Panc1 (cell line): ENCODE data around the gene MYO1E. TPM values are rescaled to one million over a fixed set of nuclear protein-coding genes. Genes with fewer than 3 reads are reported as not detected.
"Not testable (repeated sequence)": the region's sequence is repeated elsewhere in the genome, so short reads cannot be mapped to it uniquely, and the experiment has no call there.

Source experiments
- ATAC-seq: fragments of 200-7000 bp; cut with Tn5 transposase; 2 replicates; pipeline ENCODE4 v1.9.1; 2020; ENCODE audit warnings: mild to moderate bottlenecking, moderate library complexity
- BruUV-seq: library from RNA; stranded (reverse); fragments of 400-500 nt; replicated peaks from 2 replicates; lab custom pipeline; 2021; lab: Mats Ljungman, UMichigan
- CTCF ChIA-PET: fragments of 300-600 bp; sonication (Branson Sonifier 250); formaldehyde crosslinking; loops from one replicate; lab custom pipeline; 2022; ENCODE audit warnings: antibody characterized with exemption; lab: Charles Lee
- POLR2A ChIA-PET: fragments of 300-600 bp; sonication (Branson Sonifier 250); formaldehyde crosslinking; loops from one replicate; lab custom pipeline; 2022; ENCODE audit warnings: antibody characterized with exemption; lab: Charles Lee
- DNase-seq: peaks from one replicate; pipeline ENCODE4 v3.0.0-alpha.2; 2010; ENCODE audit warnings: low read depth, low spot score
- H3K27ac ChIP-seq: 2 replicates; pipeline ENCODE4 v1.5.1; 2011; ENCODE audit warnings: mild to moderate bottlenecking, low read length, inconsistent platforms
- H3K27me3 ChIP-seq: fragments of 200-500 bp; sonication (Bioruptor generic); 2 replicates; pipeline ENCODE4 v1.6.0; 2014; ENCODE audit warnings: low read length, inconsistent platforms; ENCODE audit not compliant: control insufficient read depth, insufficient read depth
- H3K36me3 ChIP-seq: fragments of 200-500 bp; sonication (Bioruptor generic); 2 replicates; pipeline ENCODE4 v1.5.1; 2014; ENCODE audit warnings: inconsistent platforms, mild to moderate bottlenecking, low read length, moderate library complexity; ENCODE audit not compliant: control insufficient read depth, insufficient read depth
- H3K4me1 ChIP-seq: 2 replicates; pipeline ENCODE4 v1.5.1; 2011; ENCODE audit warnings: inconsistent platforms, mild to moderate bottlenecking, low read length, moderate library complexity; ENCODE audit not compliant: control insufficient read depth, insufficient read depth
- H3K4me3 ChIP-seq, 2 experiments: 2 replicates each; pipeline ENCODE4 v1.5.1; 2011 to 2012; ENCODE audit warnings: low read depth in 2 of 2, low read length in 2 of 2, mild to moderate bottlenecking in 2 of 2, inconsistent platforms in 1 of 2, moderate library complexity in 1 of 2
- H3K9me3 ChIP-seq: fragments of 200-500 bp; sonication (Bioruptor generic); 2 replicates; pipeline ENCODE4 v1.5.1; 2014; ENCODE audit warnings: low read depth, mild to moderate bottlenecking, inconsistent platforms, low read length, moderate library complexity; ENCODE audit not compliant: control insufficient read depth, insufficient read depth
- CTCF ChIP-seq: fragments of 450-650 bp; IDR thresholded peaks from 2 replicates; pipeline ENCODE4 v1.5.1; 2017; ENCODE audit warnings: mild to moderate bottlenecking
- POLR2AphosphoS5 ChIP-seq: IDR thresholded peaks from 2 replicates; pipeline ENCODE4 v1.6.1; 2012; ENCODE audit warnings: mild to moderate bottlenecking, low read depth, low read length, moderate library complexity
- SIN3A ChIP-seq: IDR thresholded peaks from 2 replicates; pipeline ENCODE4 v1.6.1; 2012; ENCODE audit warnings: low read depth, mild to moderate bottlenecking, low read length, moderate library complexity, borderline replicate concordance; ENCODE audit not compliant: insufficient read depth
- TCF7L2 ChIP-seq: IDR thresholded peaks from 2 replicates; pipeline ENCODE4 v1.6.1; 2011; ENCODE audit warnings: mild to moderate bottlenecking, low read depth, low read length, inconsistent platforms
- in situ Hi-C: cut with HindIII; loops from 2 replicates; pipeline ENCODE4 v1.10.0; 2016; ENCODE audit warnings: low sequenced_read_pairs, low pct_unique_long_range_greater_than_20kb
- intact Hi-C: fragments of 100-400 bp; cut with micrococcal nuclease; formaldehyde crosslinking; loops from one replicate; pipeline ENCODE4 v1.10.0; 2022; ENCODE audit not compliant: unreplicated experiment
- total RNA-seq: library from RNA; stranded (reverse); gene quantifications from one replicate; pipeline ENCODE4 v1.2.1, GENCODE V29; 2021; ENCODE audit not compliant: unreplicated experiment
- TF ChIP-seq, protein P1 (sequence below), 2 experiments: IDR thresholded peaks; 2 replicates each; pipeline ENCODE4 v1.6.1; 2011 to 2012; ENCODE audit warnings: low read depth in 2 of 2, control low read depth in 1 of 2, low read length in 1 of 2, mild to moderate bottlenecking in 1 of 2, moderate library complexity in 1 of 2; ENCODE audit not compliant: insufficient read depth in 1 of 2

MYO1E gene
- total RNA-seq, 1 experiment from 2014 or later = 161 TPM

DNA sequence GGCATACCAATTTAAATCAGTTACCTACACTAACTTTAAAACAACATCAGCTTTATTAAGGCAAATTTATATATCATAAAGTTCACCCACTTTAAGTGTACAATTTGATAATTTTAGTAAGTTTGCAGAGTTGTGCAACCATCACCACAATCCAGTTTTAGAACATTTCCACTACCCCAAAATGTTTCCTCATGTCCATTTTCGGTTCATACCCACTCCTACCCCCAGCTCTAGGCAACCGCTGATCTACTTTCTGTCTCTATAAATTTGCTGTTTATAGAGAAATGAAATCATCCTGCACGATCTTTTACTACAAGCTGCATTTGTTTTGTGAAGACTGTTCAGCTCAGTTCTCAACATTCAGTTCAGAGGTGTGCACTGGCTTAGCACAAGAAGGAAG, 33.8 kb upstream of the MYO1E start:
- Histone ChIP-seq H3K27ac (no peak overlapping the region), H3K9me3 (no peaks in the 10 kb centered on the region), H3K4me1 (no peaks in the 10 kb centered on the region), H3K4me3 (no peak overlapping the region), H3K36me3 (no peaks in the 10 kb centered on the region), H3K27me3 (no peaks in the 10 kb centered on the region)
- DNase-seq = no peak
- ChIA-PET POLR2A (interaction anchor here (0.5 kb wide), 1 partner anchor 15 kb away, joined by 5 read pairs; no protein-coding TSS in a partner anchor), CTCF (no interaction called here)
- ATAC-seq = no peak
- intact Hi-C loops = no loop called here
- in situ Hi-C loops = no loop called here
- TF ChIP-seq CTCF (no peak), SIN3A (no peak)
- BruUV-seq = no TSS peak

- Histone ChIP-seq H3K4me1 (no peaks in the 10 kb centered on the region), H3K9me3 (no peaks in the 10 kb centered on the region), H3K27ac (no peak overlapping the region), H3K27me3 (no peaks in the 10 kb centered on the region), H3K4me3 (no peak overlapping the region), H3K36me3 (no peaks in the 10 kb centered on the region)
- BruUV-seq = no TSS peak
- DNase-seq (no peak), ATAC-seq (no peak)
- in situ Hi-C loops (no loop called here), intact Hi-C loops (no loop called here)
- ChIA-PET POLR2A (no interaction called here), CTCF (no interaction called here)
- TF ChIP-seq TCF7L2 (no peak), POLR2AphosphoS5 (no peak)
Observed at GRCh38 chr15:59405079-59405478, 32.4 kb upstream of the MYO1E start.

- DNase-seq = no peak
- BruUV-seq = no TSS peak
- ChIA-PET CTCF (no interaction called here), POLR2A (no interaction called here)
- TF ChIP-seq CTCF (no peak), SIN3A (no peak), TCF7L2 (no peak)
- TF ChIP-seq, protein P1, sequence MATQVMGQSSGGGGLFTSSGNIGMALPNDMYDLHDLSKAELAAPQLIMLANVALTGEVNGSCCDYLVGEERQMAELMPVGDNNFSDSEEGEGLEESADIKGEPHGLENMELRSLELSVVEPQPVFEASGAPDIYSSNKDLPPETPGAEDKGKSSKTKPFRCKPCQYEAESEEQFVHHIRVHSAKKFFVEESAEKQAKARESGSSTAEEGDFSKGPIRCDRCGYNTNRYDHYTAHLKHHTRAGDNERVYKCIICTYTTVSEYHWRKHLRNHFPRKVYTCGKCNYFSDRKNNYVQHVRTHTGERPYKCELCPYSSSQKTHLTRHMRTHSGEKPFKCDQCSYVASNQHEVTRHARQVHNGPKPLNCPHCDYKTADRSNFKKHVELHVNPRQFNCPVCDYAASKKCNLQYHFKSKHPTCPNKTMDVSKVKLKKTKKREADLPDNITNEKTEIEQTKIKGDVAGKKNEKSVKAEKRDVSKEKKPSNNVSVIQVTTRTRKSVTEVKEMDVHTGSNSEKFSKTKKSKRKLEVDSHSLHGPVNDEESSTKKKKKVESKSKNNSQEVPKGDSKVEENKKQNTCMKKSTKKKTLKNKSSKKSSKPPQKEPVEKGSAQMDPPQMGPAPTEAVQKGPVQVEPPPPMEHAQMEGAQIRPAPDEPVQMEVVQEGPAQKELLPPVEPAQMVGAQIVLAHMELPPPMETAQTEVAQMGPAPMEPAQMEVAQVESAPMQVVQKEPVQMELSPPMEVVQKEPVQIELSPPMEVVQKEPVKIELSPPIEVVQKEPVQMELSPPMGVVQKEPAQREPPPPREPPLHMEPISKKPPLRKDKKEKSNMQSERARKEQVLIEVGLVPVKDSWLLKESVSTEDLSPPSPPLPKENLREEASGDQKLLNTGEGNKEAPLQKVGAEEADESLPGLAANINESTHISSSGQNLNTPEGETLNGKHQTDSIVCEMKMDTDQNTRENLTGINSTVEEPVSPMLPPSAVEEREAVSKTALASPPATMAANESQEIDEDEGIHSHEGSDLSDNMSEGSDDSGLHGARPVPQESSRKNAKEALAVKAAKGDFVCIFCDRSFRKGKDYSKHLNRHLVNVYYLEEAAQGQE (IDR thresholded peaks at IDR 0.05; ENCODE audit: insufficient read depth in 1 of 2, low read depth in 2 of 2, low read length in 1 of 2) = no peak
- no peaks in the 10 kb centered on the region for H3K4me1 ChIP-seq
- no peaks in the 10 kb centered on the region for H3K27me3 ChIP-seq
- H3K36me3 ChIP-seq = no peaks in the 10 kb centered on the region
- in situ Hi-C loops = no loop called here
- H3K9me3 ChIP-seq = no peaks in the 10 kb centered on the region
- intact Hi-C loops = no loop called here
- no peak for ATAC-seq
- no peak overlapping the region for H3K4me3 ChIP-seq
- H3K27ac ChIP-seq = no peak overlapping the region
Observed at GRCh38 chr15:59401824-59402569, 29.3 kb upstream of the MYO1E start.

DNA sequence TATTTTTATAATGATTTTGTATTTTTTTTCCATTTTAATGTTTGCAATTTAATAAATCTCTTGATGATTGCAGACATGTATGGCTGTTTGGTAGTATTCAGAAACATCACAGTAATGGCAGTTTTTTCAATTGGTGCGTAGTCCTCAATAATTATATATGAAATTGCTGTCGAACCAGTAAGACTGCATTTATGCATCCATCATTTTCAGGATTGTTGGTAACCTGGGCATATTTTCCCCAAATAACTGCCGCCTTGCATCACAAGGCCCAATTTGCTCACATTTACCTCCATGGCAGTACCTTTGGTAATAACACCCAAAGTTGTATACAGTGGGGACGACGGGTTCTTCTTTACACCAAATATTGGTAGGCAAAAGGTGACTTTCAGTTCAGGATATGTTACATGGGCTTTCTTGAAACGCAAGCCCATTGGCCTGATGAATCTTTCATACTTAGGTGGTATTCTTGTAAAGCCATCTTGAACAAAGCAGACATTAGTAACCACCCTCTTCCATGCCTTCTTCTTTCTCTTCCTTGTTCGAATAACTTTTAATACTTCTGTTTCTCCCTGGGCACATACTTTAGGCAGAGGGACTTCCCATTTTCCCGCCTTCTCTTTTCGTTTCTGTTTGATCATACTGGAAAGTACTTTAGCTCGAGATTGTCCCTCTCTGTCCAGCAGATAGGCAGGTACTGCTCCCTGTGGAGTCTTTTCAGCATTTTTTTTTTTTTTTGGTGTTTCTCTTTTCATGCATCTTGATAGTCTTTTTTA, 28.6 kb upstream of the MYO1E start:
- H3K27me3 ChIP-seq, DNase-seq, intact Hi-C loops, CTCF ChIA-PET, H3K9me3 ChIP-seq, in situ Hi-C loops, POLR2A ChIA-PET, H3K27ac ChIP-seq, H3K36me3 ChIP-seq, ATAC-seq, H3K4me1 ChIP-seq, H3K4me3 ChIP-seq, BruUV-seq: not testable (repeated sequence)
